ENCODE measurements around the gene TOMM40L. TPM values are rescaled to one million over a fixed set of nuclear protein-coding genes. Genes with fewer than 3 reads are reported as not detected.

Gene TOMM40L
- total RNA-seq, 3 donors from 2014 or later, result 17.2 to 24.5 (median 23.5) TPM

GRCh38 chr1:161195171-161195570 is 30.7 kb upstream of the TOMM40L start:
- peaks cover 2% of the 10 kb centered on the region for H3K4me1 ChIP-seq (ENCODE audit: low read depth)
- DNase-seq (no peak), ATAC-seq (no peak)
- intact Hi-C loops (cut with DNase I, micrococcal nuclease), result loop anchor here in 1 of 2 donors (10.0 kb wide), 1 partner anchor 190 kb away; no protein-coding TSS in a partner anchor
- no peak overlapping the region for H3K4me3 ChIP-seq
- no peaks in the 10 kb centered on the region for H3K9me3 ChIP-seq
- no peak for TF ChIP-seq CTCF (IDR thresholded peaks at IDR 0.05)
- no peaks in the 10 kb centered on the region for H3K36me3 ChIP-seq (ENCODE audit: low read depth)

GRCh38 chr1:161196111-161196510 is 29.7 kb upstream of the TOMM40L start:
- TF ChIP-seq CTCF (IDR thresholded peaks at IDR 0.05), result no peak
- Histone ChIP-seq H3K4me1 (ENCODE audit: low read depth) (peaks cover 4% of the 10 kb centered on the region), H3K4me3 (no peak overlapping the region), H3K9me3 (no peaks in the 10 kb centered on the region), H3K36me3 (ENCODE audit: low read depth) (no peaks in the 10 kb centered on the region)
- DNase-seq (no peak), ATAC-seq (no peak)
- intact Hi-C loops (cut with DNase I, micrococcal nuclease), result loop anchor here in 1 of 2 donors (10.0 kb wide), 1 partner anchor 189 kb away; no protein-coding TSS in a partner anchor

GRCh38 chr1:161196521-161197451 is 29.1 kb upstream of the TOMM40L start:
- Histone ChIP-seq H3K4me3 (no peak overlapping the region), H3K36me3 (ENCODE audit: low read depth) (no peaks in the 10 kb centered on the region), H3K9me3 (no peaks in the 10 kb centered on the region), H3K4me1 (ENCODE audit: low read depth) (peaks cover 10% of the 10 kb centered on the region)
- ATAC-seq, result no peak
- DNase-seq, result peak in 1 of 3 donors; percentile 62
- TF ChIP-seq CTCF (IDR thresholded peaks at IDR 0.05), result no peak
- intact Hi-C loops (cut with DNase I, micrococcal nuclease), result loop anchor here in 1 of 2 donors (10.0 kb wide), 1 partner anchor 188 kb away; no protein-coding TSS in a partner anchor

GRCh38 chr1:161197560-161198193 is 28.2 kb upstream of the TOMM40L start:
- Histone ChIP-seq H3K4me3 (no peak overlapping the region), H3K36me3 (ENCODE audit: low read depth) (no peaks in the 10 kb centered on the region), H3K9me3 (no peaks in the 10 kb centered on the region), H3K4me1 (ENCODE audit: low read depth) (peaks cover 13% of the 10 kb centered on the region)
- DNase-seq, result no peak
- intact Hi-C loops (cut with DNase I, micrococcal nuclease), result loop anchor here in 1 of 2 donors (10.0 kb wide), 1 partner anchor 187 kb away; no protein-coding TSS in a partner anchor
- TF ChIP-seq CTCF (IDR thresholded peaks at IDR 0.05), result no peak
- ATAC-seq, result no peak

- no peak for ATAC-seq
- TF ChIP-seq CTCF (IDR thresholded peaks at IDR 0.05), result no peak
- Histone ChIP-seq H3K4me1 (ENCODE audit: low read depth) (peaks cover 17% of the 10 kb centered on the region), H3K9me3 (no peaks in the 10 kb centered on the region), H3K36me3 (ENCODE audit: low read depth) (no peaks in the 10 kb centered on the region), H3K4me3 (no peak overlapping the region)
- no peak for DNase-seq
- intact Hi-C loops (cut with DNase I, micrococcal nuclease), result loop anchor here in 1 of 2 donors (10.0 kb wide), 1 partner anchor 186 kb away; no protein-coding TSS in a partner anchor
Observed at GRCh38 chr1:161198194-161198896, 27.5 kb upstream of the TOMM40L start.

Measured in mucosa of descending colon (tissue), 3 donors.